GM10266 (cell line): ENCODE measurements around the gene ANAPC16.
"Not testable (repeated sequence)": the region's sequence is repeated elsewhere in the genome, so short reads cannot be mapped to it uniquely, and the experiment has no call there.

Experiments
- DNase-seq: peaks from one replicate; pipeline ENCODE4 v3.0.0; 2012; ENCODE audit errors: extremely low spot score
- CTCF ChIP-seq: IDR thresholded peaks from 2 replicates; pipeline ENCODE4 v1.5.1; 2012; ENCODE audit warnings: mild to moderate bottlenecking, low read depth; ENCODE audit not compliant: control insufficient read depth, insufficient read depth; ENCODE audit errors: missing control alignments

Gene ANAPC16

GRCh38 chr10:72218325-72218724 lies 2.5 kb downstream of the ANAPC16 start:
- no peak for DNase-seq
- TF ChIP-seq CTCF: no peak

- no peak for DNase-seq
- TF ChIP-seq CTCF: no peak
Observed at GRCh38 chr10:72218726-72219125, 2.9 kb downstream of the ANAPC16 start.

GRCh38 chr10:72219235-72219814 lies 3.5 kb downstream of the ANAPC16 start:
- TF ChIP-seq CTCF: no peak
- no peak for DNase-seq

- no peak for DNase-seq
- no peak for TF ChIP-seq CTCF
Observed at GRCh38 chr10:72220637-72221036, 4.8 kb downstream of the ANAPC16 start.

GRCh38 chr10:72221278-72221677 lies 5.5 kb downstream of the ANAPC16 start:
- no peak for DNase-seq

GRCh38 chr10:72223743-72224101 lies 7.9 kb downstream of the ANAPC16 start:
- no peak for DNase-seq
- TF ChIP-seq CTCF: no peak

More at GRCh38 chr10:72221278-72221677, 5.5 kb downstream of the ANAPC16 start:
- TF ChIP-seq CTCF: no peak

GRCh38 chr10:72224191-72224590 lies 8.4 kb downstream of the ANAPC16 start:
- DNase-seq: not testable (repeated sequence)

- TF ChIP-seq CTCF: no peak
- DNase-seq: no peak
Observed at GRCh38 chr10:72226418-72227027, 10.7 kb downstream of the ANAPC16 start.
